ENCODE results near the gene TNFRSF18.
"Not testable (repeated sequence)": the region's sequence is repeated elsewhere in the genome, so short reads cannot be mapped to it uniquely, and the experiment has no call there.

Gene TNFRSF18

DNA sequence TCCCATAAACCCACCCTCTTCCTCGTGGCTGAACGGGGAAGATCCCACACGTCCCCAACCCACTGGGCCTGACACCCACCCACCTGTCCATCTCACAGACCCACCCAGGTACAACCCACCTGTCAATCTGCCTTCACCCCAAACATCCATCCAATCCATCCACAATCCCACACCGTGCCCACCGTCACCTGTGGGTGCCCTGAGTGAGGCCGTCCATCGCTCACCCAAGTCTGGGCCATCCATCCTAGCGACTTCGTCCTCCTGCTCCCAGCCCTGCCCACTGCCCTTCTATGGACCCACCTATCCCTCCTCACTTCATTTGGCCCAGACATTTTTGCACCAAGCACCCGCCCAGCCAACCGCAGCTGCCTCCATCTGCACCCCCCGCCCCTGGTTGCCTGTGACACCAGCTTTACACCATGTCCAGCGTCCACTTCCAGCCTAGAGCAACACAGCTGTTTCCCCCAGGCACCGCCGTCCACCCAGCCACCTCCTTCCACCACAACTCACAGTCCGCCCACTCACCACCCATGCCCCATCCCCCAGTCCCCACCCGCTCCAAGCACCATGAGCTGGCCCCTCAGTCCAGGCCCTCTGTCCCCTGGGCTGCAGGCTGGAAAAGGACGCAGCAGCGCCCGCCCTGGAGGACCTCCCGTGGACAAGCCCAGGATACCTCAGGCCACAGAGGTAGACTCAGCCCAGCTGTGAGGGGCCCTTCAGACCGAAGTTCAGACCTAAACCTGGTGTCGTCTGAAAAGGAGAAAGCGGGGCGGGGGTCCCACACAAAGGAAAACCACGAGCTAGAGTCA, 25.1 kb downstream of the TNFRSF18 start:
- no peak overlapping the region for H3K27ac ChIP-seq (ENCODE audit: insufficient read depth, low read depth, low read length, poor library complexity, severe bottlenecking)
- H3K9me3 ChIP-seq (ENCODE audit: control insufficient read depth, low read length), result no peaks in the 10 kb centered on the region
- H3K36me3 ChIP-seq (ENCODE audit: control insufficient read depth, insufficient read depth, low read length), result no peaks in the 10 kb centered on the region
- H3K27me3 ChIP-seq (ENCODE audit: control insufficient read depth, insufficient read depth, low read length, poor library complexity, severe bottlenecking), result peaks cover 6% of the 10 kb centered on the region
- H3K4me1 ChIP-seq (ENCODE audit: control insufficient read depth, insufficient read depth, low read length), result peaks cover 4% of the 10 kb centered on the region
- 91 to 94% methylated on average over 26 of the region's 26 CpGs for WGBS, 2 experiments
- H3K4me3 ChIP-seq (ENCODE audit: insufficient read depth, low read depth, low read length), result no peak overlapping the region

DNA sequence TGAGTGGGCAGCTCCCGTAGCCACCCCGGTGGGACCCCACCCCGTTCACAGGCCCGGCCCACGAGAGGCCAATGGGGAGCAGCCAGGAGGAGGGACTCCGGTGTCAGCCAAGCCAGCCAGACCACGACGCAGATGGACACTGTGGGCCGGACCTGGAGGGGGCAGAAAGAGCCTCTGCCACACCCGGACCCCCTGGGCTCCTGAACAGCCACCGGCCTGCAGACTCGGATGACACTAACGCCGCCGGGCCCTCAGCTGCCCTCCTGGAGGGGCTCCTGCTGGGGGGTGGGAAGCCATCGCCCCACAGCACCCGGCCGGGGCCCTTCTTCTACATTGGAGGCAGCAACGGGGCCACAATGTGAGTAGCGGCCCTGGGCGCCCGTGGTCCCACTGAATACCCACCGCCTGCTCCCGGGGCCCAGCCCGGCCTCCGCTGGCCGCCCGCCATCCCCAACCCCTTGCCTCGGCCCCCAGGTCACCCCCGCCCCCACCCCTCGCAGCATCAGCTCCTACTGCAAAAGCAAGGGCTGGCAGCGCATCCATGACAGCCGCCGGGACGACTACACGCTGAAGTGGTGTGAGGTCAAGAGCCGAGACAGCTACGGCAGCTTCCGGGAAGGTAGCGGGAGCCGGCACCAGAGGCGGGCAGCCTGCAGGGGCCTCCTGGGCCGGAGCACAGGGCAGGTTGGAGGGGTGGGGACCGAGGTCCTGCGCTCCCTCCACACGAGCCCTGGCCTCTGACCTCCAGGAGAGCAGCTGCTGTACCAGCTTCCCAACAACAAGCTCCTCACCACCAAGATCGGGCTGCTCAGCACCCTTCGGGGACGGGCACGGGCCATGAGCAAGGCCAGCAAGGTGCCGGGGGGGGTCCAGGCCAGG, 26.2 kb downstream of the TNFRSF18 start:
- Histone ChIP-seq H3K4me1 (ENCODE audit: control insufficient read depth, insufficient read depth, low read length) (peaks cover 4% of the 10 kb centered on the region), H3K27me3 (ENCODE audit: control insufficient read depth, insufficient read depth, low read length, poor library complexity, severe bottlenecking) (peaks cover 16% of the 10 kb centered on the region), H3K9me3 (ENCODE audit: control insufficient read depth, low read length) (no peaks in the 10 kb centered on the region), H3K4me3 (ENCODE audit: insufficient read depth, low read depth, low read length) (no peak overlapping the region), H3K36me3 (ENCODE audit: control insufficient read depth, insufficient read depth, low read length) (no peaks in the 10 kb centered on the region), H3K27ac (ENCODE audit: insufficient read depth, low read depth, low read length, poor library complexity, severe bottlenecking) (no peak overlapping the region)
- 92% methylated on average over 51 of the region's 51 CpGs for WGBS, 2 experiments

DNA sequence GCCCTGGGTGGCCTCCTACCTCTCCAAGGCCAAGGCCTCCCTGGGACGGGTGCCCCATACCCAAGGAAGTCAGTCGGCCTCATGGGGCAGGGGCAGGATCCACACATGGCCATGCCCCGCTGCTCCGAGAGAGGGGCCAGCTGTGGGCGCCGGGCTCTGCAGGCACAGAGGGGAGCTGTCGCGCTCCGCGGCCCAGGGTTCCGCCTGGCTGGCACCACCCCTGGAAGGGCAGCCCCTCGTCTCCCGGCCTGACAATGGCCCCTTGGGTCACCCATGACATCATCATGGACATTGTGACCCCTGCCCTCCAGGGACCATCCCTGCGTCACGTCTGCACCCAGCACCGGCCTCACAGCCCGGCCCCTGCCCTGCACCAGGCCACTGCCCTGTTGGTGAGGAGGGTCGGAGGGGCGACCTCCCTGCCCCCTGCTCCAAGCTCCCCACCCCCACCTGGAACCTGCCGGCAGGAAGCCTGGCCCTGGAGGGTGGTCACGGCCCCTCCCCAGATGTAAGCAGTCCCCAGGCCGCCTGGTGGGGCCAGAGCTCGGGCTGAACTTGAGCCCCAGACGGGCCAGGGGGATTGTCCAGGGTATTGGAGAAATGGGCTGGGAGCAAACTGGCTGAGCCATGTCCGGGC, 26.9 kb downstream of the TNFRSF18 start:
- no peaks in the 10 kb centered on the region for H3K9me3 ChIP-seq (ENCODE audit: control insufficient read depth, low read length)
- WGBS, 2 experiments, result 87 to 90% methylated on average over 25 of the region's 25 CpGs
- no peak overlapping the region for H3K4me3 ChIP-seq (ENCODE audit: insufficient read depth, low read depth, low read length)
- no peak overlapping the region for H3K27ac ChIP-seq (ENCODE audit: insufficient read depth, low read depth, low read length, poor library complexity, severe bottlenecking)
- H3K4me1 ChIP-seq (ENCODE audit: control insufficient read depth, insufficient read depth, low read length), result peaks cover 4% of the 10 kb centered on the region
- H3K27me3 ChIP-seq (ENCODE audit: control insufficient read depth, insufficient read depth, low read length, poor library complexity, severe bottlenecking), result peaks cover 21% of the 10 kb centered on the region
- no peaks in the 10 kb centered on the region for H3K36me3 ChIP-seq (ENCODE audit: control insufficient read depth, insufficient read depth, low read length)

DNA sequence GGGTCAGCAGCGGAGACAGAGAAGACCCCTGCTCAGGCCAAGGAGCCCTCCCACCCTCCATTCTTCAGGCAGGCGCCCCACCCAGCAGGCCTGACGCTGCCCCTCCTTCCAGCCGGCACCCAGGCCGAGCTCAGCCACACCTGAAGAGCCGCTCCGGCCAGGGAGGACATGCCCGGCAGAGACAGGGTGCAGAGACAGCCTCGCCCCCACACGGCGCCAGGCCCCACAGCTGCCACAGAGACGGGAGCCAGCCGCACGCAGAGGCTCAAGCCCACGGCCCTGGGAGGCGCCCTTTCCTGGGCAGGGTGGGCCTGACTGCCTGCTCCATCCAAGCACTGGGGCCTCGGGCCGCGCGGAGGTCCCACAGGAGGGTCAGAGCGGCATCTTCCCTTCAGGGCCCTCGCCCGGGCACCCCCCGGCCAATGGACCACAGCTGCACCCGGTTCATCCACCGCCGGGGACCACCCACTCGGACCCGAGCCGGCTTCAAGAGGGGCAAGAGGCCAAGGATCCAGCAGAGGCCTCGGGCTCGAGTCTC, 27.5 kb downstream of the TNFRSF18 start:
- Histone ChIP-seq H3K27me3 (ENCODE audit: control insufficient read depth, insufficient read depth, low read length, poor library complexity, severe bottlenecking) (peaks cover 24% of the 10 kb centered on the region), H3K4me3 (ENCODE audit: insufficient read depth, low read depth, low read length) (no peak overlapping the region), H3K9me3 (ENCODE audit: control insufficient read depth, low read length) (no peaks in the 10 kb centered on the region), H3K27ac (ENCODE audit: insufficient read depth, low read depth, low read length, poor library complexity, severe bottlenecking) (no peak overlapping the region), H3K36me3 (ENCODE audit: control insufficient read depth, insufficient read depth, low read length) (no peaks in the 10 kb centered on the region), H3K4me1 (ENCODE audit: control insufficient read depth, insufficient read depth, low read length) (peaks cover 6% of the 10 kb centered on the region)
- 94 to 95% methylated on average over 32 of the region's 32 CpGs for WGBS, 2 experiments

DNA sequence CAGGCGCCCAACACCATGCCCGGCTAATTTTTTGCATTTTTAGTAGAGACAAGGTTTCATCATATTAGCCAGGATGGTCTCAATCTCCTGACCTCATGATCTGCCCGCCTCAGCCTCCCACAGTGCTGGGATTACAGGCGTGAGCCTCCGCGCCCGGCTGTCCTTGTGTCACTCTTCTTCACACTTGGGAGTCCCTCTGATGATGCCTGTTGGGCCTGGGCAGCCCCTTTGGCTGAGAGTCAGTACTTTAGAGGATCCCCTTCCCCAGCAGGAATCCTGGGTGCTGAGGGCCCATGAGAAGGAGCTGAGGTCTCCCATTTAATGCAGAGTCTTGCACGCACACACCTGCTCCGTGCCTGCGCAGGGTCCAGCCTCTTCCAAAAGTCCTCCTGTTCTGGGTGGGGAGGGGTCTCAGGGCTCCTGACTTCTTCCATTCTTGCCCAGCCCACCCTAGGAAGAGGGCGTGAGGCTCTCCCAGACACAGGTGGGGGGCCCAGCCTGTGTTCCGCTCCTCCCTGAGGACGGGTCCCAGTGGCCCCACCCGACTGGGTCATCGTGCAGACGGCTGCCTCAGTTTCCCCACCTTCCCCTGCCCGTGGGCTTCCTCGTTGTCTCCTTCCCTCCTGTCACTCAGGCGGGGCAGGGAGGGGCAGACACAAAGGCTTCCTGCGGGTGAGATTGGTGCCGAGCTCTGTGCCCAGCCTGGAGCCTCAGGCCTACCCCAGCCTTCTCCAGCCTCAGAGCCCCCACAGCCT, 28.8 kb downstream of the TNFRSF18 start:
- peaks cover 13% of the 10 kb centered on the region for H3K4me1 ChIP-seq (ENCODE audit: control insufficient read depth, insufficient read depth, low read length)
- H3K4me3 ChIP-seq (ENCODE audit: insufficient read depth, low read depth, low read length), result no peak overlapping the region
- no peaks in the 10 kb centered on the region for H3K9me3 ChIP-seq (ENCODE audit: control insufficient read depth, low read length)
- H3K36me3 ChIP-seq (ENCODE audit: control insufficient read depth, insufficient read depth, low read length), result no peaks in the 10 kb centered on the region
- no peak overlapping the region for H3K27ac ChIP-seq (ENCODE audit: insufficient read depth, low read depth, low read length, poor library complexity, severe bottlenecking)
- H3K27me3 ChIP-seq (ENCODE audit: control insufficient read depth, insufficient read depth, low read length, poor library complexity, severe bottlenecking), result peaks cover 28% of the 10 kb centered on the region
- 92 to 93% methylated on average over 21 of the region's 21 CpGs for WGBS, 2 experiments

DNA sequence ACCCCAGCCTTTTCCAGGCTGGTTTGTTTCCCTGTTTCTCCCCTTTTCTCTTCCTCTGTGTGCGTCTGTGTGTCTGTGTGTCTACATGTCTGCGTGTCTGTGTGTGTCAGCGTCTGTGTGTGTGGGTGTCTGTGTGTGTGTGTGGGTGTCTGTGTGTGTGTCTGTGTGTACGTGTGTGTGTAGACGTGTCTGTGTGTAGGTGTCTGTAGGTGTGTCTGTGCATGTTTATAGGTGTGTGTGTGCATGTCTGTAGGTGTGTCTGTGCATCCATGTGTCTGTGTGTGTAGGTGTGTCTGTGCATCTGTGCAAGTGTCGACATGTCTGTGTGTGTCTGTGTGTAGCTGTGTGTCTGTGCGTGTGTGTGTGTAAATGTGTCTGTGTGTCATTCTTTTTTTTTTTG, 29.5 kb downstream of the TNFRSF18 start:
- no peak overlapping the region for H3K27ac ChIP-seq (ENCODE audit: insufficient read depth, low read depth, low read length, poor library complexity, severe bottlenecking)
- H3K27me3 ChIP-seq (ENCODE audit: control insufficient read depth, insufficient read depth, low read length, poor library complexity, severe bottlenecking), result peaks cover 28% of the 10 kb centered on the region
- H3K36me3 ChIP-seq (ENCODE audit: control insufficient read depth, insufficient read depth, low read length), result no peaks in the 10 kb centered on the region
- no peaks in the 10 kb centered on the region for H3K9me3 ChIP-seq (ENCODE audit: control insufficient read depth, low read length)
- no peak overlapping the region for H3K4me3 ChIP-seq (ENCODE audit: insufficient read depth, low read depth, low read length)
- WGBS, 2 experiments, result 93 to 94% methylated on average over 7 of the region's 7 CpGs
- peaks cover 8% of the 10 kb centered on the region for H3K4me1 ChIP-seq (ENCODE audit: control insufficient read depth, insufficient read depth, low read length)

DNA sequence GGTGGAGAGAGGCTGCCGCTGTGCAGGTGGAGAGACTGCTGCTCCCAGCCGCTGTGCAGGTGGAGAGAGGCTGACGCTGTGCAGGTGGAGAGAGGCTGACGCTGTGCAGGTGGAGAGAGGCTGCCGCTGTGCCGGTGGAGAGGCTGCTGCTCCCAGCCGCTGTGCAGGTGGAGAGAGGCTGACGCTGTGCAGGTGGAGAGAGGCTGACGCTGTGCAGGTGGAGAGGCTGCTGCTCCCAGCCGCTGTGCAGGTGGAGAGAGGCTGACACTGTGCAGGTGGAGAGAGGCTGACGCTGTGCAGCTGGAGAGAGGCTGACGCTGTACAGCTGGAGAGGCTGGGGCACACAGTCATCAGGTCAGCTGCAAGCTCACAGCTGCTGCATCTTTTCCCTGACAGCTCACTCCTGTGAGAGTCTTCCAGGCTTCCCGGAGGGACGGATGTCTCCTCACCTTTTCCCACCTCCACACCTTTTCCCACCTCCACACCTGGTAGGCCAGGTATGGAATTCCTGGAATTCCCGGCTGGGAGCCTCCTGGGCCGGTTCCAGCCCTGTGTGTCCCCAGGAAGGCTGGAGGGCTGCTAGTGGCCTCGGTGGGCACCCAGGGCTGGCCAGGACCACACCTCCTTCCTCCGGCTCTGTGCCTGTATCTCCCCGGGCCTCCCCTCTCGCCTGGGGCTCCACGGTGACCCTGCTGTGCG, 30.2 kb downstream of the TNFRSF18 start:
- H3K36me3 ChIP-seq (ENCODE audit: control insufficient read depth, insufficient read depth, low read length); H3K4me1 ChIP-seq (ENCODE audit: control insufficient read depth, insufficient read depth, low read length); H3K9me3 ChIP-seq (ENCODE audit: control insufficient read depth, low read length); H3K4me3 ChIP-seq (ENCODE audit: insufficient read depth, low read depth, low read length); H3K27ac ChIP-seq (ENCODE audit: insufficient read depth, low read depth, low read length, poor library complexity, severe bottlenecking): not testable (repeated sequence)
- peaks cover 28% of the 10 kb centered on the region for H3K27me3 ChIP-seq (ENCODE audit: control insufficient read depth, insufficient read depth, low read length, poor library complexity, severe bottlenecking)
- 76 to 78% methylated on average over 22 of the region's 22 CpGs for WGBS, 2 experiments

DNA sequence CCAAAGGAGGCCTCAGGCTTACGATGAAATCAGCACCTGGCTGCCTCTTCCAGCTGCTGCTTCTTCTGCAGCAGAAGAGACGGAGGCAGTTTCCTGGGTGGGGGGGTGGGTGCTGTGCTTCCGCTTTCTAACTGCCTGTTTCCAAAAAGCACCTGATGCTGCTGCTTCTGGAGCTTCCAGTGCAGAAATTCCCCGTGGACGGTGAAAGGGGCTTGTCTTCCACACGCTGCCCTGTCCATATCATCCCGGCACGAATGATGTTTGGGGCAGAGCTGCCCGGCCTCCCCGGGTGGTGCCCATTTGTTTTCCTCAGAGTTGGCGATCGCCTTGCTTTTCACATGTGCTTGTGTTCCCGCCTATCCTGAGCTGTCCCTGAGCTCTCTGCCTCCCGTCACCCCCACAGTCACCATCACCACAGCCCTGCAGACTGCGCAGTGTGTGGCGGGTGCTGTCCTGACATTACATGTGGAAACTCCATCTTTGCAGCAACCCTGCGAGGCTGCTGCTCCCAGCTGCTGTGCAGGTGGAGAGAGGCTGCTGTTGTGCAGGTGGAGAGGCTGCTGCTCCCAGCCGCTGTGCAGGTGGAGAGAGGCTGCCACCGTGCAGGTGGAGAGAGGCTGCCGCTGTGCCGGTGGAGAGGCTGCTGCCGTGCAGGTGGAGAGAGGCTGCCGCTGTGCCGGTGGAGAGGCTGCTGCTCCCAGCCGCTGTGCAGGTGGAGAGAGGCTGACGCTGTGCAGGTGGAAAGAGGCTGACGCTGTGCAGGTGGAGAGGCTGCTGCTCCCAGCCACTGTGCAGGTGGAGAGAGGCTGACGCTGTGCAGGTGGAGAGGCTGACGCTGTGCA, 30.9 kb downstream of the TNFRSF18 start:
- no peak overlapping the region for H3K27ac ChIP-seq (ENCODE audit: insufficient read depth, low read depth, low read length, poor library complexity, severe bottlenecking)
- peaks cover 11% of the 10 kb centered on the region for H3K4me1 ChIP-seq (ENCODE audit: control insufficient read depth, insufficient read depth, low read length)
- no peaks in the 10 kb centered on the region for H3K36me3 ChIP-seq (ENCODE audit: control insufficient read depth, insufficient read depth, low read length)
- 93 to 94% methylated on average over 29 of the region's 29 CpGs for WGBS, 2 experiments
- H3K4me3 ChIP-seq (ENCODE audit: insufficient read depth, low read depth, low read length), result no peak overlapping the region
- H3K27me3 ChIP-seq (ENCODE audit: control insufficient read depth, insufficient read depth, low read length, poor library complexity, severe bottlenecking), result peaks cover 28% of the 10 kb centered on the region
- no peaks in the 10 kb centered on the region for H3K9me3 ChIP-seq (ENCODE audit: control insufficient read depth, low read length)
